Measurements from ENCODE around the gene HM13. TPM values are rescaled to one million over a fixed set of nuclear protein-coding genes. Genes with fewer than 3 reads are reported as not detected.
"Not testable (repeated sequence)": the region's sequence is repeated elsewhere in the genome, so short reads cannot be mapped to it uniquely, and the experiment has no call there.

The HM13 gene
- total RNA-seq, 2 experiments from 2014 or later: 110 to 111 TPM

GRCh38 chr20:31595654-31596411 is 81.6 kb downstream of the HM13 start:
- H3K36me3 Mint-ChIP-seq: no peaks in the 10 kb centered on the region
- H3K4me1 Mint-ChIP-seq (ENCODE audit: low read depth): no peaks in the 10 kb centered on the region
- intact Hi-C loops (cut with micrococcal nuclease): no loop called here
- no peak overlapping the region for H3K27ac Mint-ChIP-seq
- H3K27me3 Mint-ChIP-seq: peaks cover 5% of the 10 kb centered on the region
- ChIA-PET POLR2A (no interaction called here), CTCF (interaction anchor here (0.7 to 1.3 kb wide), 2 partner anchors 33 to 38 kb away, joined by 3 read pairs; no protein-coding TSS in a partner anchor)
- no peak for DNase-seq
- H3K9me3 Mint-ChIP-seq: no peaks in the 10 kb centered on the region
- no peak overlapping the region for H3K4me3 Mint-ChIP-seq

GRCh38 chr20:31596412-31596715 is 82.1 kb downstream of the HM13 start:
- CTCF ChIA-PET; DNase-seq; H3K36me3 Mint-ChIP-seq; H3K9me3 Mint-ChIP-seq; H3K4me3 Mint-ChIP-seq; H3K27me3 Mint-ChIP-seq; POLR2A ChIA-PET; intact Hi-C loops (cut with micrococcal nuclease); H3K27ac Mint-ChIP-seq; H3K4me1 Mint-ChIP-seq (ENCODE audit: low read depth): not testable (repeated sequence)

- ChIA-PET POLR2A (no interaction called here), CTCF (no interaction called here)
- Mint-ChIP-seq H3K9me3 (no peaks in the 10 kb centered on the region), H3K27me3 (peaks cover 6% of the 10 kb centered on the region), H3K27ac (no peak overlapping the region), H3K4me3 (no peak overlapping the region), H3K36me3 (no peaks in the 10 kb centered on the region), H3K4me1 (ENCODE audit: low read depth) (no peaks in the 10 kb centered on the region)
- intact Hi-C loops (cut with micrococcal nuclease): no loop called here
- DNase-seq: no peak
Measured at GRCh38 chr20:31596831-31597480, 82.7 kb downstream of the HM13 start.

- Mint-ChIP-seq H3K27ac (no peak overlapping the region), H3K4me1 (ENCODE audit: low read depth) (peaks cover under 1% of the 10 kb centered on the region), H3K27me3 (peaks cover 6% of the 10 kb centered on the region), H3K4me3 (no peak overlapping the region), H3K9me3 (no peaks in the 10 kb centered on the region), H3K36me3 (no peaks in the 10 kb centered on the region)
- POLR2A ChIA-PET: no interaction called here
- CTCF ChIA-PET: no interaction called here
- no peak for DNase-seq
- intact Hi-C loops (cut with micrococcal nuclease): no loop called here
Measured at GRCh38 chr20:31597481-31597855, 83.2 kb downstream of the HM13 start.

GRCh38 chr20:31602431-31602778 is 88.2 kb downstream of the HM13 start:
- POLR2A ChIA-PET: interaction anchor here (0.6 to 4.4 kb wide), 8 partner anchors 9 to 138 kb away, joined by 3 to 31 read pairs (median 4); partner anchors contain the start of gene BCL2L1
- no peak for DNase-seq
- Mint-ChIP-seq H3K4me1 (ENCODE audit: low read depth) (peaks cover 33% of the 10 kb centered on the region), H3K4me3 (no peak overlapping the region), H3K27ac (no peak overlapping the region), H3K27me3 (peaks cover 33% of the 10 kb centered on the region), H3K9me3 (no peaks in the 10 kb centered on the region), H3K36me3 (no peaks in the 10 kb centered on the region)
- intact Hi-C loops (cut with micrococcal nuclease): no loop called here
- CTCF ChIA-PET: interaction anchor here (1.1 to 18.8 kb wide), 5 partner anchors 9 to 121 kb away, joined by 3 to 1211 read pairs (median 9); no protein-coding TSS in a partner anchor

GRCh38 chr20:31602779-31603441 is 88.7 kb downstream of the HM13 start:
- H3K4me1 Mint-ChIP-seq (ENCODE audit: low read depth): peaks cover 33% of the 10 kb centered on the region
- H3K9me3 Mint-ChIP-seq: no peaks in the 10 kb centered on the region
- ChIA-PET POLR2A (interaction anchor here (0.6 to 4.4 kb wide), 10 partner anchors 9 to 137 kb away, joined by 3 to 31 read pairs (median 4); partner anchors contain the start of gene BCL2L1), CTCF (interaction anchor here (1.1 to 18.8 kb wide), 5 partner anchors 9 to 121 kb away, joined by 3 to 1211 read pairs (median 9); no protein-coding TSS in a partner anchor)
- H3K27ac Mint-ChIP-seq: peak overlapping the region; percentile 61
- H3K36me3 Mint-ChIP-seq: no peaks in the 10 kb centered on the region
- peaks cover 37% of the 10 kb centered on the region for H3K27me3 Mint-ChIP-seq
- DNase-seq: peak; percentile 85
- intact Hi-C loops (cut with micrococcal nuclease): loop anchor here (1.0 kb wide), 1 partner anchor 31 kb away; no protein-coding TSS in a partner anchor
- peak overlapping the region; percentile 25 for H3K4me3 Mint-ChIP-seq

GRCh38 chr20:31603822-31604566 is 89.8 kb downstream of the HM13 start:
- Mint-ChIP-seq H3K36me3 (no peaks in the 10 kb centered on the region), H3K27ac (no peak overlapping the region), H3K4me3 (peak overlapping the region; percentile 87), H3K4me1 (ENCODE audit: low read depth) (peaks cover 33% of the 10 kb centered on the region), H3K9me3 (no peaks in the 10 kb centered on the region), H3K27me3 (peaks cover 45% of the 10 kb centered on the region)
- intact Hi-C loops (cut with micrococcal nuclease): loop anchor here (1.0 kb wide), 1 partner anchor 32 kb away; no protein-coding TSS in a partner anchor
- POLR2A ChIA-PET: interaction anchor here (1.1 to 4.4 kb wide), 5 partner anchors 8 to 43 kb away, joined by 3 to 31 read pairs (median 8); no protein-coding TSS in a partner anchor
- peak; percentile 86 for DNase-seq
- CTCF ChIA-PET: interaction anchor here (1.2 to 18.8 kb wide), 5 partner anchors 8 to 120 kb away, joined by 3 to 1211 read pairs (median 7); no protein-coding TSS in a partner anchor

GRCh38 chr20:31604567-31605030 is 90.4 kb downstream of the HM13 start:
- ChIA-PET POLR2A (interaction anchor here (1.1 to 4.4 kb wide), 4 partner anchors 27 to 44 kb away, joined by 3 to 31 read pairs (median 7); no protein-coding TSS in a partner anchor), CTCF (interaction anchor here (1.1 to 18.8 kb wide), 5 partner anchors 7 to 123 kb away, joined by 3 to 1211 read pairs (median 7); no protein-coding TSS in a partner anchor)
- peak overlapping the region; percentile 87 for H3K4me3 Mint-ChIP-seq
- no peaks in the 10 kb centered on the region for H3K9me3 Mint-ChIP-seq
- H3K4me1 Mint-ChIP-seq (ENCODE audit: low read depth): peaks cover 33% of the 10 kb centered on the region
- no peak overlapping the region for H3K27ac Mint-ChIP-seq
- intact Hi-C loops (cut with micrococcal nuclease): loop anchor here (1.0 kb wide), 2 partner anchors 9 to 11 kb away; no protein-coding TSS in a partner anchor
- no peaks in the 10 kb centered on the region for H3K36me3 Mint-ChIP-seq
- peaks cover 47% of the 10 kb centered on the region for H3K27me3 Mint-ChIP-seq
- no peak for DNase-seq

GRCh38 chr20:31605031-31605901 is 91.0 kb downstream of the HM13 start, which contains the start of gene ID1:
Gene ID1, plus strand, starts transcription at chr20:31605289. Its CDS starts 99 bp downstream, at chr20:31605388.
- no peak within 1 kb of the TSS for H3K27ac Mint-ChIP-seq
- H3K4me1 Mint-ChIP-seq (ENCODE audit: low read depth): peaks cover 33% of the 10 kb centered on the region
- ChIA-PET POLR2A (interaction anchor here (1.0 to 4.4 kb wide), 4 partner anchors 32 to 118 kb away, joined by 3 to 31 read pairs (median 7); partner anchors contain the start of gene BCL2L1), CTCF (interaction anchor here (0.7 to 18.8 kb wide), 7 partner anchors 7 to 122 kb away, joined by 3 to 1211 read pairs (median 6); no protein-coding TSS in a partner anchor)
- peak within 1 kb of the TSS; percentile 87 for H3K4me3 Mint-ChIP-seq
- DNase-seq: peak; percentile 92
- H3K36me3 Mint-ChIP-seq: no peaks in the 10 kb centered on the region
- H3K9me3 Mint-ChIP-seq: no peaks in the 10 kb centered on the region
- peaks cover 47% of the 10 kb centered on the region for H3K27me3 Mint-ChIP-seq
- intact Hi-C loops (cut with micrococcal nuclease): loop anchor here (1.0 kb wide), 2 partner anchors 8 to 12 kb away; no protein-coding TSS in a partner anchor

Measured in activated CD4-positive, alpha-beta memory T cell treated with anti-CD3 and anti-CD28 coated beads for 36 hours (primary cell).